ENCODE data around the gene ANKRD42. TPM values are rescaled to one million over a fixed set of nuclear protein-coding genes. Genes with fewer than 3 reads are reported as not detected.

ANKRD42 gene
- total RNA-seq, 1 donor from 2014 or later = 2.2 TPM

- TF ChIP-seq CTCF (IDR thresholded peaks at IDR 0.05; ENCODE audit: partially characterized antibody, unreplicated experiment) = no peak
- DNase-seq = no peak
- Mint-ChIP-seq H3K9me3 (ENCODE audit: unreplicated experiment) (no peaks in the 10 kb centered on the region), H3K4me3 (ENCODE audit: unreplicated experiment) (no peak overlapping the region), H3K4me1 (ENCODE audit: low read depth, unreplicated experiment) (no peaks in the 10 kb centered on the region), H3K36me3 (ENCODE audit: unreplicated experiment) (no peaks in the 10 kb centered on the region), H3K27me3 (ENCODE audit: unreplicated experiment) (peaks cover 3% of the 10 kb centered on the region), H3K27ac (ENCODE audit: unreplicated experiment) (no peak overlapping the region)
Measured at GRCh38 chr11:83152264-83152663, 41.2 kb upstream of the ANKRD42 start.

GRCh38 chr11:83153764-83154163 lies 39.7 kb upstream of the ANKRD42 start:
- no peak overlapping the region for H3K27ac Mint-ChIP-seq (ENCODE audit: unreplicated experiment)
- peaks cover 3% of the 10 kb centered on the region for H3K9me3 Mint-ChIP-seq (ENCODE audit: unreplicated experiment)
- no peaks in the 10 kb centered on the region for H3K36me3 Mint-ChIP-seq (ENCODE audit: unreplicated experiment)
- DNase-seq = no peak
- peaks cover 3% of the 10 kb centered on the region for H3K27me3 Mint-ChIP-seq (ENCODE audit: unreplicated experiment)
- H3K4me1 Mint-ChIP-seq (ENCODE audit: low read depth, unreplicated experiment) = no peaks in the 10 kb centered on the region
- no peak for TF ChIP-seq CTCF (IDR thresholded peaks at IDR 0.05; ENCODE audit: partially characterized antibody, unreplicated experiment)
- H3K4me3 Mint-ChIP-seq (ENCODE audit: unreplicated experiment) = no peak overlapping the region

GRCh38 chr11:83156144-83156995 lies 37.1 kb upstream of the ANKRD42 start:
- peaks cover 3% of the 10 kb centered on the region for H3K27me3 Mint-ChIP-seq (ENCODE audit: unreplicated experiment)
- H3K9me3 Mint-ChIP-seq (ENCODE audit: unreplicated experiment) = peaks cover 3% of the 10 kb centered on the region
- peak; percentile 95 for DNase-seq
- peak overlapping the region; percentile 99 for H3K4me3 Mint-ChIP-seq (ENCODE audit: unreplicated experiment)
- H3K4me1 Mint-ChIP-seq (ENCODE audit: low read depth, unreplicated experiment) = peaks cover 11% of the 10 kb centered on the region
- peak overlapping the region; percentile 99 for H3K27ac Mint-ChIP-seq (ENCODE audit: unreplicated experiment)
- no peak for TF ChIP-seq CTCF (IDR thresholded peaks at IDR 0.05; ENCODE audit: partially characterized antibody, unreplicated experiment)
- H3K36me3 Mint-ChIP-seq (ENCODE audit: unreplicated experiment) = no peaks in the 10 kb centered on the region

- Mint-ChIP-seq H3K9me3 (ENCODE audit: unreplicated experiment) (peaks cover 3% of the 10 kb centered on the region), H3K36me3 (ENCODE audit: unreplicated experiment) (no peaks in the 10 kb centered on the region), H3K4me1 (ENCODE audit: low read depth, unreplicated experiment) (peaks cover 15% of the 10 kb centered on the region), H3K4me3 (ENCODE audit: unreplicated experiment) (peak within 1 kb of the TSS; percentile 99), H3K27ac (ENCODE audit: unreplicated experiment) (peak within 1 kb of the TSS; percentile 99), H3K27me3 (ENCODE audit: unreplicated experiment) (peaks cover 3% of the 10 kb centered on the region)
- no peak for TF ChIP-seq CTCF (IDR thresholded peaks at IDR 0.05; ENCODE audit: partially characterized antibody, unreplicated experiment)
- no peak for DNase-seq
Measured at GRCh38 chr11:83156996-83157593, 36.4 kb upstream of the ANKRD42 start, which contains the start of gene PCF11. Gene PCF11 (plus strand): TSS chr11:83157131. CDS start chr11:83157440, 309 bp downstream.

Data from glutamatergic neuron (in vitro differentiated cells).